GM19452 (cell line): ENCODE data around the gene MTUS2.
"Not testable (repeated sequence)": the region's sequence is repeated elsewhere in the genome, so short reads cannot be mapped to it uniquely, and the experiment has no call there.

ENCODE experiments used
- ATAC-seq: cut with Tn5 transposase; IDR thresholded peaks from one replicate; pipeline ENCODE4 v1.9.1; 2021; ENCODE audit not compliant: unreplicated experiment

MTUS2 gene

GRCh38 chr13:29156136-29156535 is 336.0 kb downstream of the MTUS2 start:
- ATAC-seq, result no peak

GRCh38 chr13:29159871-29160270 is 339.7 kb downstream of the MTUS2 start:
- no peak for ATAC-seq

GRCh38 chr13:29160862-29161261 is 340.7 kb downstream of the MTUS2 start:
- no peak for ATAC-seq

DNA sequence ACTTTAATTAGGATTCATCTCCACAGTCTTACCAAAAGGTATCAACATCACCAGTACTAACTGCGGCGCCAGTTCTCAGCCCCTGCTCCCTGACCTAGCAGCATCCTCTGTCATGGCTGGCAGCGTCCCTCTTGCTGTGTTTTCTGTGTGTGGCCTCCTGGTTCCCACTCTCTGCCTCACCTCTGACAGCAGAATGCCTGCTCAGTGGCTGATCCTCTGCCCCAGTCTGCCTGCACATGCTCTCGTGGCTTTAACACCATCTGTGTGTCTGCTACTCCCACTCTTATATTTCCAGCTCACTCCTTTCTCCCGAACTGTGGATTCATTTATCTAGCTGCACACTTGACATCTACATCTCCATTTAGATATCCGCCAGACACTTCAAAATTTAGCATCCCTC is 341.5 kb downstream of the MTUS2 start:
- ATAC-seq, result no peak

- ATAC-seq, result no peak
These were observed 342.6 kb downstream of the MTUS2 start for GRCh38 chr13:29162638-29163235.

- ATAC-seq, result no peak
These were observed 344.0 kb downstream of the MTUS2 start for GRCh38 chr13:29164116-29164515.

DNA sequence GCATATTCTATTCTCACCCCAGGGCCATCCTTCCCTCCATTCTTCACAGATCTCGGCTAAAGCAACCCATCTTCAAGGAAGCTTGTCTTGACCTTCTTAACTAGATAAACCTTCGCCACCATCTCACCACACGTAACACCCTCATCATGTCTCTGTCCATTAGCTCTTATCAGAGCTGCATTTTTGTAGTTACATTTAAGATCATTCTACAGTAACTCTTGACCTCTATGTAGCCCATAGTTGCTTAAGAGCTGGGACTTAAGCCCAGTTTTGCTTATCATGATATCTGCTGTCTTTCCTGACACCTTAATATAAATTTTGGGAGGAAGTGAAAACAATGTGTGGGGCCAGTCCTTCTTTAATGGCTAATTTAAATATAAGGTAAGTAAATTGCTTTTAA is 345.1 kb downstream of the MTUS2 start:
- no peak for ATAC-seq

DNA sequence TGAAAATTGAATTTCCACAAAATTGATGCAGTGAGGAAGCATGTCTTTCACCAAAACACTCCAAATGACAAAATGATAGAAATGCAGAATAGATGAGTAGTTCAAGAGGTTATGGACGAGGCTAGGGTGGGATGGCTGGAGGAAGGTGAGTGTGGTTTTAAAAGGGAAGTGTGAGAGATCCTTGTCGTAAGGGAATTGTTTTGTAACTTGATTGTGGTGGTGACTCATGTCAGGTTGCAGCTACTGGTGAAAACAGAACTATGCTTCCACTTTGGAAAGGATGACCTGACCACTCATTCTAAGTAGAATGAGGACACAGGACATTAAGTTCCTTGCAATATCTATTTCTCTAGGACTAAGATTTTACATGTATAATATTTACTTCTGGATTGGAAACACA is 345.7 kb downstream of the MTUS2 start:
- no peak for ATAC-seq

DNA sequence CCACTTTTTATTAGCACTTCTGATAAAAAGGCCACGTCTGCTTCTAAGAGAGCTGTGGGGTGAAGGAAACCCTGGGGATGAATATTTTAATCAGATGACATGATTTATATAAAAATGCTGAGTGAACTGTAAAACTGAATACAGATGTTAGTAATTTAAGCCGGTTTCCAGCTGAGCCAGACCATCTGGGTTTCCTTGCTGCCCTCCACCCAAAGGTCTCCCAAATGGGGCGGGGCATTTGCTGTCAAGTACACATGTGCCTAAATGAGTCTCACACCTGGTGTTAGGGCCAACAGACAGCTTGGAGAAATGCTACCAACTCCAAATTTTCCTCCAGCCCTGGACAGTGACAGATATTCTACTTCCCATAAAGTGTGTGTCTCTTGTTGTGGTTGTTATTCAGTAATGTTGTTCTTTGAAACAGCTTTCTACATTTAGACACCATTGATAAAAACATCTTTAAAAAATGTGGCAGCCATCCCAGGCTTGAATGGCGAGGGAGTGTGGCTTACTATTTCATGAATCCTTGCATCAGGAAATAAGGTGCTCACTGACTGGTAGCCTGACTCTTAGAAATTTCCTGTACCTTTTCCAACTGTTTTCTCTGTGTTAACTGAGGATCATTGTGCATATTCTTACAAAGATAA is 350.4 kb downstream of the MTUS2 start:
- no peak for ATAC-seq

GRCh38 chr13:29171244-29171643 is 351.1 kb downstream of the MTUS2 start:
- no peak for ATAC-seq

GRCh38 chr13:29174093-29174492 is 354.0 kb downstream of the MTUS2 start:
- no peak for ATAC-seq

DNA sequence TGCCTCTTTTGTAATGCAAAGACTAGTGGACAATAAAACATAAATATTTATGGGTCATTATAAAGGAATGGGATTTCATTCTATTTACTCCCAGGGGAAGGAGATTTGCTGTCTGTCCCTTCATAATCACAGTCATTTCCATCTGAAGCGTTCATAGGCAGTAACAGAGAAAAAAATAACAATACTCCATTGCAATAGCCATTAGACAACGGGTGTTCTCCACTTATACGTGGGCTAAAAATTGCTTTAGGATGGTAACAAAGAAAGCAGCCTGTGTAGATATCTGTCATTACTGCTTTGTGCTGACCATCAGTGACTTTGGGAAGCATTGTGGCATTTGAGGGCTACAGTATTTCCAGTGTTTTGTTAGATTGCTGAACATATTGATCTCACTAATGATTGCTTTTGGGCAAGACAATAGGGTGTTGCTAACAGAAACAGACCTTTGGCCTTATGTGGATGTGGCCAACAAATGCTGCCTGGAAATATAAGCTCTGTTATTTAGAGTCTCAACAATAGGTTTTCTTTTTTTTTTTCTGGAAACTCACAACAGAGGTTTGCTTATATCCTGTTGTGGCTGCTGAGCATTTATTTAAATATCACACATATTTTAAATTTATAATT is 355.2 kb downstream of the MTUS2 start:
- no peak for ATAC-seq

GRCh38 chr13:29180055-29180454 is 359.9 kb downstream of the MTUS2 start:
- no peak for ATAC-seq

- no peak for ATAC-seq
These were observed 362.1 kb downstream of the MTUS2 start for GRCh38 chr13:29182216-29182615.

- no peak for ATAC-seq
These were observed 365.8 kb downstream of the MTUS2 start for GRCh38 chr13:29185926-29186325.

DNA sequence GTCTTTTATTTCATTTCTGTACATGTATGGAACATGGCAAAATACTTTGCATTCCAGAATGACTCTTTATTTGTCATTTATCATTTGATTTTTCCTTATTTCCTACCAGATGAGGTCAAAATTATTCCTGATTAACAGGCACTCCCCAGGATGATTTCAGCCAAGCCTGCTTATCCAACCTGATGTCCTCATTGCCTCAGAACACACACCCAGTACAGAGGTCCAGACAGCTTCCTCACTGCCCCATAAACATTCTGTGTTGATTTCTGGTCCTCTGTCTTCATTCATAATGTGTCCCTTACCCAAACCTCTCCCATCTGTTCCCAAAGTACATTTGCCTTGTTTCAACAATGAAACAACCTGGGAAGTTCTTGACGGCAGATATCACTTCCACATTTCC is 367.4 kb downstream of the MTUS2 start:
- no peak for ATAC-seq

DNA sequence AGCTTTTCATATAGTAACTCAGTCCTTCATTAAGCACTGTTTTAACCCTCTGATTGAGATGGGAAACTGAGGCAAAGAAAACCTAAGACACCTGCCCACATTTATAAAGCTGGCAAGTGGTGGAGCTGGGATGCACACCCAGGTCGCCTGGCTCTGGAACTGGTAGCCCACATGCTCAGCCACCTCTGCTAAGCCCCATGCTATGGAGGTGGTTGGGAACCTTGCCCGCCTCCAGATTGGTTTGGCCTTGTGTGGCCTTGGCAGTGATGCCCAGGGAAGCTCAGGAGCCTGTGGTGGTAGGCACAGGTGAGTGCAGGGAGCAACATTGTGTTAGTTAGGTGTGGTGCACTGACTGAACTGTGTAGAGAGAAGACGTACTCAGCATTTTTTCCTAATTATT is 370.2 kb downstream of the MTUS2 start:
- ATAC-seq, result no peak

DNA sequence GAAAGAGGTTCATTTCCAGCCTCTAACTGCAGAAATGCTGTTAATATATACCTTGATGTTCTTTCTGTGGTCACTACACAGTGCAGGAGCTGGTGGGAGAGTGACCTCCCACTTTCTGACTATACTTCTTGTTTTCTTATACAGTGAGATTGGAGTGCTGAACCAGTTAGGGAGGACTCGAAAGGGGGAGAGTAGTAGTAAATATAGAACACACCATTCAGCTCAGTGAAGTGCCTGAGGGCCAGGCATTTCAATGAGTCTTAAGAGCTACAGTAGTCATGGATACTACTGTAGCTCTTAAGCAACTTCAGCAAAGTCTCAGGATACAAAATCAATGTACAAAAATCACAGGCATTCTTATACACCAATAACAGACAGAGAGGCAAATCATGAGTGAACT is 372.9 kb downstream of the MTUS2 start:
- ATAC-seq, result no peak

DNA sequence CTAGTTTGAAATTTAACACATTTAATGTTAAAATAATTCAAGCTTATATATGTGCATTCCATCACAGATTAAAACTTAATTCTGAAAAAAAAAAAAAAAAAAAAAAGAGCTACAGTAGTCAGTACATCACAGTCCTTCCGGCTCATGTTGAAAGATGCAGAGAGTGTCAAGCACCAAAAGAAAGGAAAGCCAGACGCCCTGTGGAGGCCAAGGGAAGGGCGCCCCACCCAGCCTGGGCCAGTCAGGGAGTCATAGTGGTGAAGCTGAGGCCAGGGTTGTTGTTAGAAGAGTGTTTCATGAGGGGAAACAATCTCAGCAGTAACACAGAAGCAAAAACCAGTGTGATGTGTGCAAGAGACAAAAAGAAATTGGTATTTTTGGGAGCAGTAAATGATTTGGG is 375.3 kb downstream of the MTUS2 start:
- ATAC-seq, result no peak

DNA sequence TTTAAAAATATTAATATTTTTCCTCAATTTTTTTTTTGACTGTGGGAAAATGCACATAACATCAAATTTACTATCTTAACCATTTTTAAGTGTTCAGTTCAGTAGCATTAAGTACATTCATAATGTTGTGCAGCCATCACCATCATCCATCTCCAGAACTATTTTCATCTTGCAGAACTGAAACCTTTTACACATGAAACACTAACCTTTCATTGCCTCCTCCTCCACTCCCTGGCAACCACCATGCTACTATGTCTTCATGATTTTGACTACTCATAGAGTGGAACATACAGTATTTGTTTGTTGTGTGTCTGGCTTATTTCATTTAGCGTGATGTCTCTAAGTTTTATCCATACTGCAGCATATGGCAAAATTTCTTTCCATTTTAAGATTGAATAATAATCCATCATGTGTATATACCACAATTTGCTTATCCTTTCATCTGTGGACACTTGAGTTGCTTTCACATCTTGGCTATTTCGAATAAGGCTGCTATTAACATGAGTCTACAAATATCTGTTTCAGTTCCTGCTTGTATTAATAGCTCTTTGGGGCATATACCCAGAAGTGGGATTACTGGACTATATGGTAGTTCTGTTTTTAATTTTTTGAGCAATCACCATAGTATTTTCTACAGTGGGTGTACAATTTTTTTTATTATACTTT is 376.4 kb downstream of the MTUS2 start:
- peak; percentile 92 for ATAC-seq

DNA sequence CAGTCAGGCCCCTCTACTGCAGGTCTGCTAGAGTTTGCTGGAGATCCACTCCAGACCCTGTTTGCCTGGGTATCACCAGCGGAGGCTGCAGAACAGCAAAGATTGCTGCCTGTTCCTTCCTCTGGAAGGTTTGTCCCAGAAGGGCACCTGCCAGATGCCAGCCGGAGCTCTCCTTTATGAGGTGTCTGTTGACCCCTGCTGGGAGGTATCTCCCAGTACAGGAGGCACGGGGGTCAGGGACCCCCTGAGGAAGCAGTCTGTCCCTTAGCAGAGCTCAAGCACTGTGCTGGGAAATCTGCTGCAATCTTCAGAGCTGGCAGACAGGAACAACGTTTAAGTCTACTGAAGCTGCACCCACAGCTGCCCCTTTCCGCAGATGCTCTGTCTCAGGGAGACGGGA is 382.6 kb downstream of the MTUS2 start:
- not testable (repeated sequence) for ATAC-seq

GRCh38 chr13:29204651-29205050 is 384.5 kb downstream of the MTUS2 start:
- no peak for ATAC-seq
